Astrocyte of the spinal cord (primary cell): ENCODE measurements around the gene DBI.

Experiments used
- DNase-seq: peaks from one replicate; pipeline ENCODE4 v3.0.0; 2011; ENCODE audit warnings: low read depth, low spot score
- H3K4me3 ChIP-seq: 2 replicates; pipeline ENCODE4 v1.5.1; 2011; ENCODE audit warnings: low read depth, mild to moderate bottlenecking, low read length, moderate library complexity
- in situ Hi-C: cut with HindIII; loops from 2 replicates; pipeline ENCODE4 v1.10.0; 2017; ENCODE audit warnings: low sequenced_read_pairs
- TF ChIP-seq, protein P1 (sequence below): IDR thresholded peaks from 2 replicates; pipeline ENCODE4 v1.5.1; 2012; ENCODE audit warnings: low read depth, mild to moderate bottlenecking, low read length, inconsistent platforms

Gene DBI

DNA sequence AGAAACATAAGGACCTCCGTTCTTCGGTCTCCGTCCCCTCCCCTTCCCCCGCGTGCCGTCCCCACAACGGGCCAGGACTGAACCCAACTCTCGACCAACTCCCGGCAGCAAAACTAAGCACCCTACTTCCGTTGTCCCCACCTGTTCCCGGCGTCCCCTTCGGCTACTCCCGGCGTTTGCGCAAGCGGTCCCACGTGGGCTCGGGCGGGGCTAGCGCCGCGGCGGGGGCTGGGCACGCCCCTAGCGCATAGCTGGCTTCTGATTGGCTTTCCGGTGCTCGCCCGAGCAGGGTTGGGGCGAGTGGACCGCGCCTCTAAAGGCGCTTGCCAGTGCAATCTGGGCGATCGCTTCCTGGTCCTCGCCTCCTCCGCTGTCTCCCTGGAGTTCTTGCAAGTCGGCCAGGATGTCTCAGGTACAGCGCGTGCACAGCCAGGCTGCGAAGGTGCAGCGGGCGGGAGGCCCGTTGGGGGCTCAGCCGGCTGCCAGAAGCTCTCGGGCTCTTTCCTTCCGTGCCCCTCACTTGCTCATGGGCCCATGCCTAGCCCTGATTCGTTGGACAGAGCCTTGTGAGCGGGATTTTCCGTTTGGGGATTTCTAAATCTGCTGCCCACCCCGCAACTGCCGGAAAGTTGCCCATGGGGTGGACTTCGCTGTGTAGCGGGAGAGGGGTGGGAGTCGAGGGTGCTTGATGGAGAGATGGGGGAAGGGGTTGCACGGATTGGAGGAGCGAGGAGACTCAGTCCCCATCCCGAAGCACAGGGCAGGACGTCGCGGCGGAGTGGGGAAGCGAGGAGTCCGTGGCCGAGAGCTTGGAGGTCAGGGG, at the start of gene DBI, which contains the start of gene C2orf76:
Gene DBI, plus strand, starts transcription at position 329 of the 823 bp plus-strand sequence. Its CDS starts 75 bp downstream, at position 404.
Gene C2orf76, minus strand, starts transcription at position 186 of the 823 bp plus-strand sequence. CDS start 26,875 bp downstream, outside the sequence.
- TF ChIP-seq, protein P1, sequence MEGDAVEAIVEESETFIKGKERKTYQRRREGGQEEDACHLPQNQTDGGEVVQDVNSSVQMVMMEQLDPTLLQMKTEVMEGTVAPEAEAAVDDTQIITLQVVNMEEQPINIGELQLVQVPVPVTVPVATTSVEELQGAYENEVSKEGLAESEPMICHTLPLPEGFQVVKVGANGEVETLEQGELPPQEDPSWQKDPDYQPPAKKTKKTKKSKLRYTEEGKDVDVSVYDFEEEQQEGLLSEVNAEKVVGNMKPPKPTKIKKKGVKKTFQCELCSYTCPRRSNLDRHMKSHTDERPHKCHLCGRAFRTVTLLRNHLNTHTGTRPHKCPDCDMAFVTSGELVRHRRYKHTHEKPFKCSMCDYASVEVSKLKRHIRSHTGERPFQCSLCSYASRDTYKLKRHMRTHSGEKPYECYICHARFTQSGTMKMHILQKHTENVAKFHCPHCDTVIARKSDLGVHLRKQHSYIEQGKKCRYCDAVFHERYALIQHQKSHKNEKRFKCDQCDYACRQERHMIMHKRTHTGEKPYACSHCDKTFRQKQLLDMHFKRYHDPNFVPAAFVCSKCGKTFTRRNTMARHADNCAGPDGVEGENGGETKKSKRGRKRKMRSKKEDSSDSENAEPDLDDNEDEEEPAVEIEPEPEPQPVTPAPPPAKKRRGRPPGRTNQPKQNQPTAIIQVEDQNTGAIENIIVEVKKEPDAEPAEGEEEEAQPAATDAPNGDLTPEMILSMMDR = no peak
- peak; percentile 95 for DNase-seq
- in situ Hi-C loops = no loop called here
- H3K4me3 ChIP-seq = peak within 1 kb of the TSS; percentile 87

DNA sequence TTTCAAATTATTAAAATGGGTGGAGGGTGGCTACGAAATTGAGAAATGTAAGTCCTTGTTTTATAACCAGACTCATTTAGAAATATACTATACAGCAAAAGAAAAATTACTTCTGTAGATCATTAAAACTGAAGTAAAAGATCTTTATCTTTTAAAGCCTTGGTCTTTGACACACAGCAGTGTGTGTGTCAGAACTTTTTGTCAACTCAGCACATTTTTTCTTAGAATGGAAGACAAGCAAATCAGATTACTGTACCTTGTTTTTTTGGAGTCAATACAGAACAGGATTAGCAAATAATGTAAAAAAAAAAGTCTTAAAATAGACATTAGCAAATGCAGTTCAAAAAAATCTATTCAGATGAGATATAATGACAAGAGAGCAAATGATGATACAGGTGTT, 49.2 kb upstream of the DBI start:
- TF ChIP-seq, protein P1 = no peak
- no peak overlapping the region for H3K4me3 ChIP-seq
- in situ Hi-C loops = no loop called here
- DNase-seq = no peak

DNA sequence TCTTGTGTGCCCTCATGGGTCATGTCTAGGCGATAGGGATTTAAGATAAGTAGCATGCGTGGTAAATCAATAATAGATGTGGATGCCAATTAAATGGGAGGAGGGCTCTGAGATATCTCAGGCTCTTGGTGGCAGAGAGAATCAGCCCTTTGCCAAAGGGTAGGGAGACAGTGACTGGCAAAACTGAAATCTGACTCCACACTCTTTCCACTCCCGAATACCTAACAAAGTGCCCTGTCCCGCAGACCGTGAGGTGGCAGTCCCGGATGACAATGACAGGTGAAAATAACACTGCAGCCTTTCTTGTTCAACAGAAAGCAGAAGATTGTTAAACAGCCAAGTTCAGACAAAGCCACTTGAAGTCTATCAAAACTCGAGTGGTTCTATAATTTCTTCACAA, 47.2 kb upstream of the DBI start:
- H3K4me3 ChIP-seq = no peak overlapping the region
- DNase-seq = no peak
- TF ChIP-seq, protein P1 = no peak
- in situ Hi-C loops = no loop called here

DNA sequence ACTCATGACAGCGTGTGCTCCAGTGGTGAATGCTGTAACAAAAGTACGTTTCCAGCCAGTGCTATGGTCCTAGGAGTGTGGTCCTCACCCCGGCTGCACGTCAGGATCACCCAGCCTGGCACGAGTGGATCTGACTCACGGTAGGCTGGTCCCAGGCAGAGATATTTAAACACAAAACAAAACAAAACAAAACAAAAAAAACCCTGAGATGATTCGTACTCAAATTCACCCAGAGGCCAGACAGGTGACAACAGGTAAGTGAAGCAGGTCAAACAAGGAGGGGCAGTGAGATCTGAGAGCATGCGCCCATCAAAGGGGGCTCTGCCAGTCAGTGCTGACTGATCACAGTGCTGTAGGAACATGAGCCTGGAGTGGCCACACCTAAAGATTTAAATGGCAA, 43.3 kb upstream of the DBI start:
- H3K4me3 ChIP-seq = no peak overlapping the region
- DNase-seq = no peak
- in situ Hi-C loops = no loop called here
- TF ChIP-seq, protein P1 = no peak

DNA sequence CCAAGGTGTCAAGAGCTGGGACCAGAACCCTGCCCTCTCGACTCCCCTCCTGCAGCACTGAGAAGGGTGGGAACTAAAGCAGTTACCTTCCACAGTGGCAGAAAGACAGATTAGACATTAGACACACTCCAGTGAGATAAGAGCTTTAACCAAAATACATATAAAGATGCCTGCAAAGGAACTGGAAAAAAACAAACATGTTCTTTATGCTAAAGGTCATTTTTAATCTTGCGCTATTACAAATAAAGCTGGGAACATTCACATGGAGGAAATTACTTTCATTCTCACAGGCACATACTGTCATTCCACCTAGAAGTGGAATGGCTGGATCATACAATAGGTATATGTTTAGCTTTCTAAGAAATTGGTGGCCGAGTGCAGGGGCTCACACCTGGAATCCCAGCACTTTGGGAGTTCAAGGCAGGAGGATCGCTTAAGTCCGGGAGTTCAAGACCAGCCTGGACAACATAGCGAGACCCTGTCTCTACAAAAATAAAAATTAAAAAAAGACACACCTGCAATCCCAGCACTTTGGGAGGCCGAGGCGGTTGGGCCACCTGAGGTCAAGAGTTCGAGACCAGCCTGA, 42.0 kb upstream of the DBI start:
- TF ChIP-seq, protein P1 = no peak
- no peak overlapping the region for H3K4me3 ChIP-seq
- in situ Hi-C loops = no loop called here
- no peak for DNase-seq

DNA sequence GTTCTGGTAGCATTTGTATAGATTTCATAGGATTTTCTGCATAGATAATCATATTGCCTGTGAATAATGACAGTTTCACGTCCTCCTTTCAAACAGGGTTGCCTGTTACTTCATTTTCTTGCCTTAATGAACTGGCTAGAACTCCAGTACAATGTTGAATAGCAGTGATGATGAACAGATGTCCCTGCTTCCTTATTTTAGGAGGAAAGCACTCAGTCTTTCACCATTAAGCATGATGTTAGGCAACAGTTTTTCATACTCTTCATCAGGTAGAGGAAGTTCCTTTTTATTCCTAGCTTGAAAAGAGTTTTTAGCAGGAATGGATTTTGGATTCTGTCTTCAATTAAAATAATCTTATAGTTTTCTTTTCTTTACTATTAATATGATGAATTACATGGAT, 39.8 kb upstream of the DBI start:
- no peak for DNase-seq
- H3K4me3 ChIP-seq = no peak overlapping the region
- TF ChIP-seq, protein P1 = no peak
- in situ Hi-C loops = no loop called here
